GM19193 (cell line): ENCODE results near the gene LHPP.

Experiments used
- POLR2A ChIP-seq: IDR thresholded peaks from 4 replicates; pipeline ENCODE4 v1.6.1; 2011; ENCODE audit not compliant: insufficient read depth, insufficient read length; ENCODE audit errors: extremely low read depth

LHPP gene

GRCh38 chr10:124629842-124630241 lies 168.2 kb downstream of the LHPP start:
- no peak for TF ChIP-seq POLR2A

GRCh38 chr10:124630551-124630950 lies 168.9 kb downstream of the LHPP start:
- no peak for TF ChIP-seq POLR2A

DNA sequence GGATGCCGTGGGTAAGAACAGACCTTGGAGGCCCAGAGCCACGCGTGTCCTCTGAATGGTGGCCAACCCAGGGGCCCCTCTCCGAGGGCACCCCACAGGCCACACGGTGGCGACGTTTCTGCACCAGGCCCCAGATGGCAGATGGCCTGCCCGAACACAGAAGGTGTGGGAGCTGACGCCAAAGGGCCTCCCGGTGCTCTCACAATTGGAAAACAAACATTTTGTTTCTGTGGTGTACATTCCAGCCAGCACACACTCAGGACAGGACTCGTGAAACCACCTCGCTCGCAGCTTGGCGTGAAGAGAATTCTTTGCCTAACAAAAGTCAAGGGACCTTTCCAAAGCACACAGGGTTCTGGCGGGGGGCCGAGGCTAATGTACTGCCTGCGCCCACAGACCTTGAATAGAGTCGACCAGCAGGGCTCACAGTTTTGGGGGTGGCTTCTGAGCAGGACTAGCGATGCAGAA lies 170.5 kb downstream of the LHPP start:
- no peak for TF ChIP-seq POLR2A

- TF ChIP-seq POLR2A = no peak
Measured at GRCh38 chr10:124632566-124632965, 170.9 kb downstream of the LHPP start.

GRCh38 chr10:124636271-124636995 lies 174.8 kb downstream of the LHPP start:
- TF ChIP-seq POLR2A = no peak

- TF ChIP-seq POLR2A = no peak
Measured at GRCh38 chr10:124637091-124637700, 175.6 kb downstream of the LHPP start.

DNA sequence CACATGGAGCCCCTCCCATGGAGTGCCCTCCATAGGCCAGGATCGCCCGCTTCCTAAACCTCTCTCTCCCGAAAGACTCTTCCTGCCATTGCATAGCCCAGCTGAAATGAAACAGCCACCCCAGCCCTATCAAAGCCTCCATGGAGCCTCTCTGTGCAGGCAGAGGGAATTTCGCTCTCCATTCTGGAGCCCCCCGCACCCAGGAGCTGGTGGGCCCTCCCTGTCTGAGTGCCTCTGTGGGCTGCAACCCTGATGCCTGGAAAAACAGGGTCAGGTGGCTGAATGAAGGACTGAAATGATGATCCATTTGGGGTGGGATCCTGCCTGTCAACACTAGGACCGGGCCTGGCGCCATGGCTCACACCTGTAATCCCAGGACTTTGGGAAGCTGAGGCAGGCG lies 176.1 kb downstream of the LHPP start:
- no peak for TF ChIP-seq POLR2A

- no peak for TF ChIP-seq POLR2A
Measured at GRCh38 chr10:124639206-124639605, 177.6 kb downstream of the LHPP start.

DNA sequence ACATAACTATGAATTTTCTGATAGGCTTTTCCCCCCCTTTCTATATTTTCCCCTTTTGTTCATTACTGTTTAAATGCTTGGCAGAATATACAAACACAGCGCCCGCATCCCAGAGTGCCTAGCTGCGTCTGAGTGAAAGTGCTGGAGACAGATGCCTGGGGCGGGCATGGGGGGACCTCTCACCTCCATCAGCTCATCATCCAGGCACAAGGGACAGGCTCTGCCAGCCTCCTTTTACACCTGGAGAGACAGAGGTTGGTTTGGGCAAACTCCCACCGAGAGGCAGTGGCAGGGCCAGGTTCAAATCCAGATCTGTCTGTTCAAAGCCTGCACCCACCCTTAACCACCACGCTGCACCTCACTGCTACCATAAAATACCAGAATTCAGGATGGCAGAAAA lies 178.0 kb downstream of the LHPP start:
- TF ChIP-seq POLR2A = no peak

- no peak for TF ChIP-seq POLR2A
Measured at GRCh38 chr10:124640056-124640455, 178.4 kb downstream of the LHPP start.

- TF ChIP-seq POLR2A = no peak
Measured at GRCh38 chr10:124640538-124641231, 179.1 kb downstream of the LHPP start.

- no peak for TF ChIP-seq POLR2A
Measured at GRCh38 chr10:124641282-124642087, 179.9 kb downstream of the LHPP start.

DNA sequence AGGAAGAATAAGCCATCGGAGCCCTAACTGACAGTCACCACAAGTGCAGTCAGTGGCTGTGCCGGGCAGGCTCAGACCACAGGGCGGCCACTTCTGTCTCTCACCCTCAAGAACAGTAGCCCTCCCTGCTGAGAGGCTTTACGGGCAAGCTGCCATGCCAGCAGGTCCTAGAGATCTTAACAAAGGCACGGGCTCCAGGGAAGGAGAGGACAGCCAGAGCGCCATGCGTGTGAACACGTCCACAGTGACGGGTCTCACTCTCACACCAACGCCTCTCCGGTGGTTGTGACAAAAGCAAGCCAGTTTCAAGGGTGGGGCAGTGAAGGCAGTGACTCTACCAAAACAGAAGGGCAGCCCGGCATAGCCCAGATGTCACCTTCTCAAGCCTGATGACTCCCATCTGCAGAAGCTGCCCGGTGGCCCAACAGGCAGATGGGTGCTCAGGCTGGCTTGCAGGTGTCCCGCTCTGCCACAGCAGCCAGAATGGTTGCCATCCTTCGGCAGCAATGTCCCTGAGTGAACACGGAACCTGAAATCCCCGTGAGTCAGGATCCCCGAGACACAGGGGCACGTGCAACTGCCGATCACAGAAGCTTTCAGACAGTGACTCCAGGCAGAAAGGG lies 180.6 kb downstream of the LHPP start:
- TF ChIP-seq POLR2A = no peak

GRCh38 chr10:124643330-124644009 lies 181.8 kb downstream of the LHPP start:
- no peak for TF ChIP-seq POLR2A
